A673 (cell line): ENCODE results near the gene PTPRR.

Experiments
- CTCF ChIP-seq: fragments of 300-800, 200-600 bp; sonication (generic); conservative IDR thresholded peaks from 2 replicates; pipeline ENCODE4 v1.5.1; 2017; ENCODE audit warnings: low read depth, mild to moderate bottlenecking, antibody characterized with exemption, low read length, moderate library complexity, mixed read lengths
- EZH2 ChIP-seq: fragments of 200-600 bp; sonication (generic); IDR thresholded peaks from 2 replicates; pipeline ENCODE4 v1.6.1; 2017; ENCODE audit warnings: borderline replicate concordance, low read depth, mild to moderate bottlenecking, mixed read lengths, antibody characterized with exemption, low read length; ENCODE audit not compliant: poor library complexity, severe bottlenecking

GRCh38 chr12:70928071-70928470 is 7.5 kb upstream of the PTPRR start:
- TF ChIP-seq CTCF (no peak), EZH2 (no peak)
